GM12872 (cell line): Measurements from ENCODE around the gene TBCE.

Source experiments
- TF ChIP-seq, protein P1 (sequence below): IDR thresholded peaks from 3 replicates; pipeline ENCODE4 v1.5.1; 2011; ENCODE audit warnings: low read depth, mild to moderate bottlenecking, low read length, moderate library complexity; ENCODE audit not compliant: insufficient read depth

TBCE gene

DNA sequence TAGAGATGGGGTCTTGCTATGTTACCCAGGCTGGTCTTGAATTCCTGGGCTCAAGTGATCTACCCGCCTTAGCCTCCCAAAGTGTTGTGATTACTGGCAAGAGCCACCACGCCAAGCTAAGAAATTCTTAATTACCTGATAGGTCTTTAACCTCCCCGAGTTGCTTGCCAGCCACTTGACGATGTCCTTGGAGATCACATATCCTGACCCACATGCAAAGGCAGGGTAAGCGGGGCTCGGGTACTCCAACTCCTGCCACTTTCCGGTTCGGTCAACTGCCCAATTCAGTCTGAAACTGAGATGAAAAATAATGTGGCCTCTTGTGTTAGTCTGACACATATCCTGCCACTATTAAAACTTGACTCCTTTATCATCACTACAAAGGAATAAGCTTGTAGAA, 86.8 kb downstream of the TBCE start:
- TF ChIP-seq, protein P1, sequence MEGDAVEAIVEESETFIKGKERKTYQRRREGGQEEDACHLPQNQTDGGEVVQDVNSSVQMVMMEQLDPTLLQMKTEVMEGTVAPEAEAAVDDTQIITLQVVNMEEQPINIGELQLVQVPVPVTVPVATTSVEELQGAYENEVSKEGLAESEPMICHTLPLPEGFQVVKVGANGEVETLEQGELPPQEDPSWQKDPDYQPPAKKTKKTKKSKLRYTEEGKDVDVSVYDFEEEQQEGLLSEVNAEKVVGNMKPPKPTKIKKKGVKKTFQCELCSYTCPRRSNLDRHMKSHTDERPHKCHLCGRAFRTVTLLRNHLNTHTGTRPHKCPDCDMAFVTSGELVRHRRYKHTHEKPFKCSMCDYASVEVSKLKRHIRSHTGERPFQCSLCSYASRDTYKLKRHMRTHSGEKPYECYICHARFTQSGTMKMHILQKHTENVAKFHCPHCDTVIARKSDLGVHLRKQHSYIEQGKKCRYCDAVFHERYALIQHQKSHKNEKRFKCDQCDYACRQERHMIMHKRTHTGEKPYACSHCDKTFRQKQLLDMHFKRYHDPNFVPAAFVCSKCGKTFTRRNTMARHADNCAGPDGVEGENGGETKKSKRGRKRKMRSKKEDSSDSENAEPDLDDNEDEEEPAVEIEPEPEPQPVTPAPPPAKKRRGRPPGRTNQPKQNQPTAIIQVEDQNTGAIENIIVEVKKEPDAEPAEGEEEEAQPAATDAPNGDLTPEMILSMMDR = no peak

DNA sequence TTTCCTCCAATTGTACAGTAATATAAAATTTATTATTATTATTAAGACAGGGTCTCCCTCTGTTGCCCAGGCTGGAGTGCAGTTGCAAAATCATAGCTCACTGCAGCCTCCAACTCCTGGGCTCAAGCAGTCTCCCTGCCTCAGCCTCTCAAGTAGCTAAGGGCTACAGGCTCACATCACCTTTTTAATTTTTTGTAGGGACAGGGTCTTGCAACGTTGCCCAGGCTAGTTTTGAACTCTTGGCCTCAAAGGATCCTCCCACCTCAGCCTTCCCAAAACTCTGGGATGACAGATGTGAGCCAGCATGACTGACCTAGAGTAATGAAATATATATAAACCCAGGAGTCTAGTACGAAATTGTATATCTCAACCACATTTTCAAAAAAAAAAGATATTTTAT, 87.9 kb downstream of the TBCE start:
- TF ChIP-seq, protein P1 = no peak

DNA sequence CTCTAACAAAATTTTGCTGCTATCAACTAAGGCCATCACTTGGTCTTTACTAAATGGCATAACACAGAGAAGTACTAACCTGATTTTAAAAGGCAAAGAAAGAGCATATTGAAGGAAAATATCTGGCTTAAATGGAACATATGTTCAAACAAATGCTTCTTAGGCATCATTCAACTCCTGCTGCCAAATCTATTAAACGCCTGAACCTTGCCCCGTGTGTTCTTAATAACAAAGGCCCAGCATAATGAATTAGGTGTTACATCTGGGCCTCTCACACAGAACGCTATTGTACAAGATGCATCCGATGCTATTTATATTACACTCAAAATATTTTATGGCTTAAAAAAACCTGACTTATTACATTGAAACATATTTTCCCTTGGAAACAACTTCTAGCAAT, 88.6 kb downstream of the TBCE start:
- TF ChIP-seq, protein P1 = no peak

DNA sequence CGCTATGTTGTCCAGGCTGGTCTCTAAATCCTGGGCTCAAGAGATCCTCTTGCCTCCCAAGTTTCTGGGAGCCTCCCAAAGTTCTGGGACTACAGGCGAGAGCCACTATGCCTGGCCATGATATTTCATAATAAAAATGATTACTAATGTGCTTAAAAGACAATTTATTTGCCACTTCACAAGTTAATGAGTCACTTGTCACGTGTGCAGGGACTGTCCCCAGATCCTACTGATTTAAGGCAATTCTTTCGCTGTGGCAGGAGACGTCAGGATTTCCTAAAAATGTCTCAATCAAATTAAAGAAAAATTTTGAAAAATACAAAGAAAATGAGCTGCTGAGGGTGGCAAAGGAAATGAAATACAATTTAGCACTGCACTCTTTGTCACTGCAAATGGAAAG, 93.5 kb downstream of the TBCE start:
- TF ChIP-seq, protein P1 = no peak

DNA sequence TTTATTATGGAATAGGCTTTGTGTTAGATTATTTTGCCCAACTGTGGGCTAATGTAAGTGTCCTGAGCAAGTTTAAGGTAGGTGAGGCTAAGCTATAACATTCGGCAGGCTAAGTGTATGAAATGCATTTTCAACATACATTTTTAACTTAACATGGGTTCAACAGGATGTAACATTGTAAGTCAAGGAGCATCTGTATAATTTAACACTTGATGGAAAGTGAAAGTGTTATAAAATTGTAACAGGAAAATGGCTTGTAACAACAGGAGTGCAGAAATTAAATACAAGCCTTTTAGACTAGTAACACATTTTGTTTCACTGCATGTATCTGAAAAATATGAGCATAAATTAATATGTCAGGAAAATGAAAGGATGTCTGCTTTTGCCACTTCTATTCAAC, 94.7 kb downstream of the TBCE start:
- TF ChIP-seq, protein P1 = no peak

DNA sequence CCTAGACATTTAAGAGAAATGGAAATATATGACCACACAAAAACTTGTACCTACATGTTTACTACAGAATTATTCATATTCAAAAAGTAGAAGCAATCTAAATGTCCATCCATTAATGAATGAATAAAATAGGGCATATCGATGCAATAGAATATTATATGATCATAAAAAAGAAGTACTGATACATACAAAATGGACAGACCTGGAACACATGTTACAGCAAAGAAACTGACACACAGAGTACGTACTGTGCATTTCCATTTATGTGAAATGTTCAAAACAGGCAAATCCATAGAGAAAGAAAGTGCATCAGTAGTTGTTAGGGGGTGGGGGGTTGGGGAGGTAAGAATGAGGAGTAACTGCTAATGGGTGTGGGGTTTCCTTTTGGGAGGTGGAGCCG, 97.8 kb downstream of the TBCE start:
- TF ChIP-seq, protein P1 = no peak

DNA sequence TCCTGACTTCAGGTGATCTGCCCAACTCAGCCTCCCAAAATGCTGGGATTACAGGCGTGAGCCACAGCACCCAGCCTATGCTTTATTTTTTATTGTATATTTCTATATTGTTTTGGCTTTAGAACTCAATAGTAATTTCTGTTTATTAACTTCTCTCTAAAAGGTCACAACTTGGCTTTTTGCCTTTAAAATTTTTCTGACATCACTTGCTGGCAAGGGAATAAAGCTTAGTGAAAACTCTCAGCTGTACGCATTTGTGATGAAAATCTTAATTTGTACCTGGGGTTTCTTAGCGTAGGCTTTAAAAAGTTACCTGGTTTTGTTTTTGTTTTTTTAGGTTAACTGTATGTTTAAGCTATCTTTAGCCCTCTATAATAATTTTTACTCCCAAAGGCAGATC, 100.8 kb downstream of the TBCE start:
- TF ChIP-seq, protein P1 = no peak

DNA sequence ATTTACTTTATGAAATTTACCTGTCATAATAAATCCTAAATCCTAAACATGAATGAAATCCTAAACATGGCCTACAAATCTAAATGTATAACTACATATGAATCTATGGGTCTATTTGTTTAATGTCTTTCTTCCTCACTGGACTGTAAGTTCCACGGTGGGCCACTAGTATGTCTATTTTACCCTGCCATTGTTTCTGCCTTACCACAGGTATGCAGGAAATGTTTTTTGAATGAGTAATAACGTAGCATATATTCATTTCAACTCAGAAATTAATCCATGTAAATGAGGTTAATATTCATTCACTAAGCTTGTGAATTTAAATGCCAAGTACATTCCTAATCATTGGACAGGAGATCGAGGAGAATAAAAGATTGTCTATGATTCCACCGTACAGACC, 101.7 kb downstream of the TBCE start:
- TF ChIP-seq, protein P1 = no peak
